Medulla oblongata (tissue), 1 donor: ENCODE data around the gene FBN3.
"Not testable (repeated sequence)": the region's sequence is repeated elsewhere in the genome, so short reads cannot be mapped to it uniquely, and the experiment has no call there.

Source experiments
- DNase-seq: peaks from one replicate; pipeline ENCODE4 v3.0.0-alpha.2; 2015; ENCODE audit errors: extremely low spot score

Gene FBN3

GRCh38 chr19:8149261-8150094 is at the start of gene FBN3:
Gene FBN3, minus strand, starts transcription at chr19:8149592. Its CDS starts 2,112 bp downstream, at chr19:8147480.
- DNase-seq: no peak

GRCh38 chr19:8196271-8196927 is 47.0 kb upstream of the FBN3 start:
- DNase-seq: peak; percentile 21

- DNase-seq: peak; percentile 20
These were observed 45.3 kb upstream of the FBN3 start for GRCh38 chr19:8194528-8195267.

GRCh38 chr19:8192221-8192820 is 42.9 kb upstream of the FBN3 start:
- DNase-seq: no peak

GRCh38 chr19:8185343-8186068 is 36.1 kb upstream of the FBN3 start:
- DNase-seq: no peak

- DNase-seq: no peak
These were observed 34.9 kb upstream of the FBN3 start for GRCh38 chr19:8184274-8184673.

GRCh38 chr19:8180018-8180417 is 30.6 kb upstream of the FBN3 start:
- no peak for DNase-seq

GRCh38 chr19:8174706-8175105 is 25.3 kb upstream of the FBN3 start:
- no peak for DNase-seq

GRCh38 chr19:8168537-8168936 is 19.1 kb upstream of the FBN3 start:
- no peak for DNase-seq

GRCh38 chr19:8167985-8168384 is 18.6 kb upstream of the FBN3 start:
- DNase-seq: no peak

GRCh38 chr19:8163759-8164158 is 14.4 kb upstream of the FBN3 start:
- no peak for DNase-seq

- peak; percentile 12 for DNase-seq
These were observed 11.8 kb upstream of the FBN3 start for GRCh38 chr19:8161135-8161646.

- DNase-seq: not testable (repeated sequence)
These were observed 9.9 kb upstream of the FBN3 start for GRCh38 chr19:8159322-8159721.

- peak; percentile 95 for DNase-seq
These were observed 9.2 kb upstream of the FBN3 start for GRCh38 chr19:8158411-8159074.

GRCh38 chr19:8155318-8155717 is 5.9 kb upstream of the FBN3 start:
- DNase-seq: no peak

GRCh38 chr19:8154014-8154413 is 4.6 kb upstream of the FBN3 start:
- not testable (repeated sequence) for DNase-seq

GRCh38 chr19:8151767-8152035 is 2.3 kb upstream of the FBN3 start:
- no peak for DNase-seq

- no peak for DNase-seq
These were observed 1.8 kb upstream of the FBN3 start for GRCh38 chr19:8150998-8151766.

- DNase-seq: no peak
These were observed 930 bp upstream of the FBN3 start for GRCh38 chr19:8150178-8150865.
